Umbilical cord (tissue), 2 donors: ENCODE data around the gene GCA. TPM values are rescaled to one million over a fixed set of nuclear protein-coding genes. Genes with fewer than 3 reads are reported as not detected.

Experiments used
- DNase-seq: peaks from one replicate; pipeline ENCODE4 v3.0.0-alpha.2; 2015; ENCODE audit warnings: low spot score
- total RNA-seq: library from RNA; depleted of rRNA; stranded (reverse); fragments of >200 nt; gene quantifications from one replicate; pipeline ENCODE4 v1.2.3, GENCODE V29; 2014; ENCODE audit warnings: low replicate concordance; ENCODE audit not compliant: insufficient read depth

The GCA gene
- total RNA-seq, 1 donor from 2014 or later = 11.8 TPM

GRCh38 chr2:162327806-162328205, 16.1 kb upstream of the GCA start:
- no peak for DNase-seq

GRCh38 chr2:162328424-162329157, 15.3 kb upstream of the GCA start:
- no peak for DNase-seq

DNA sequence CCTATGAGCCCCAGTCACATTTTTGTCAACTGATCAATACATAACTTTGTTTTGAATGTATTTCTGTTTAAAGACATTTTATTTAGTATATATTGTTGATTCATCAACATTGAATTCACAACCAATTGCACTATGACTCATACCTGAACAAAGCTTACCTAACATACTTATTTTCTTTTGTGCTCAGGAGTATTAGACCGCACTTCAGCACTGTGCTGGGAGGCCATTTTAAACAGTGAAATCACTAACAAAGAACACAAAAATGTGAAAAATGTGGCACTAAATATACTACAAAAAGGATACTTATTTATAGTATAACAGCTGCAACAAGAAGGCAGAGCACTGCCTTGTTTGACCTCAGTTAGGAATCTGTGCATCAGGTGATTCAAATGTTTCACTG, 13.1 kb upstream of the GCA start:
- no peak for DNase-seq

DNA sequence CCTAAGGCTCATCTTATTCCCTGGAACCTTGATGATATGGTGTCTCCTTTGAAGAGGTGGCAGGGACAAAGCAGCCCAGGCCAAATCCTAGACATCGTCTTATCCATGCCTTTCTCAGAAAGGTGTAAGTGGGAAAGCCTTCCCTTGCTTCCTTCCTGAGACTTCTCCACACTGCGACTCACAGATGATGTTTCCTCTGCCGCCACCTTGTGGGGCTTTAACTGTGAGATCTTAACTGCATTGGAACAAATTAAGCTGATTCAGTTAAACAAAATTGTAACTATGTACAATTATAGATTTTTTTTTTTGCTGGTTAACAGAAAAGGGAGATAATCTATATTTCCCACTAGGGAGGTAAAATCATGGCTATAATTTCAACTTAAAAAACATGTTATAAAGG, 10.0 kb upstream of the GCA start:
- peak; percentile 24 for DNase-seq

DNA sequence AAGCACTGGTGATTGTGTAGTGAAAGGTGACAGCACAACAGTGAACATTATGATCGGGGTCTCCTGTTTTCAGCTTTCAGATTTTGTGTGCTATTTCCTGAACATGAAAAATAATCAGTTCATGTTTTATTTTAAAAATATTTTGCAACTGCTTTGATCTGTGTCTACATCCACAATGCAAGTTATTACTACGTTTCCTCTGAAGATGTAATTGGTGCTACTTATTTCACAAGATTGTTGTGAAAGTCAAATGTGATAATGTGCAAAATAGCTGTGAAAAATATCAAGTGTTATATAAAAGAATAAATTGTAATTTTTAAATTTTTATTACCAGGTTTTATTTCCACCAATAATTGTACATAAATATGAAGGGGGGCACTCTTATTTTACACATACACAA, 6.1 kb upstream of the GCA start:
- no peak for DNase-seq

- DNase-seq = no peak
These were observed 3.1 kb upstream of the GCA start for GRCh38 chr2:162340822-162341221.

DNA sequence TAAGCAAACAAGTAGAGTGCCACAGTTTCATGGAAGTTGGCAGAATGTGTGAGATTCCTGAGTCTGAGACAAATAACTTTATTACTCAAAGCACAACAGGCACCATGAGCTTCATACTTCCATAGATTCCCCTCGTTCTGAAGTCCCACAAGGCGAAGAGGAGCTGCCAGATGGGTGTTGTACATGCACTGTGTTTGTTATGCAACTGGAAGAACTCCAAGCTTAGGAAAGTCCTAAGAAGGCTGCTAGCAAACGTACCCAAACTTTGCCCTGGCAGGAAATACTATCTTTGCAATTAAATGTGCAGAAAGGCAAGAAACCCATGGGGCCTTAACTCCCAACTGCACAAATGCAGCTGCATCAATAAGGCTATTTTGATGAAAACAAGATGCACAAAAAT, 1.6 kb upstream of the GCA start:
- no peak for DNase-seq

DNA sequence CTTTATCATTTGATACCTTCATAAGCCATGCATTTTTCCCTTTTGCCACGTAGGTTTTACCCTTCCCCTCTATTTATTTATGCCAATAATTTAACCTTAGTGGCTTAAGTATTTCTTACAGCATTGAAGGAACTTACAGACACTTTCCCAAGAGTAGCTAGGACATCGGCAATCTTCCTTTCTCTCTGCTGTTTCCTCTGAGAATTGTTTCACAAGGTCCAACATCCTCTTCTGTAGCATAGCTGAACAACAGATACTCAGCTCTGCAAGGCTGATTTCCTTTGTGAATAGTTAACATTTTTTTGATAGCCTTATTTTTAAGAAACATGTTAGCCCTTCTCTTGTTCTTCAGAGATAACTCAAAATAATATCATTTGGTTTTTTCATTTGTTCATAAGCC, 1.1 kb upstream of the GCA start:
- no peak for DNase-seq

DNA sequence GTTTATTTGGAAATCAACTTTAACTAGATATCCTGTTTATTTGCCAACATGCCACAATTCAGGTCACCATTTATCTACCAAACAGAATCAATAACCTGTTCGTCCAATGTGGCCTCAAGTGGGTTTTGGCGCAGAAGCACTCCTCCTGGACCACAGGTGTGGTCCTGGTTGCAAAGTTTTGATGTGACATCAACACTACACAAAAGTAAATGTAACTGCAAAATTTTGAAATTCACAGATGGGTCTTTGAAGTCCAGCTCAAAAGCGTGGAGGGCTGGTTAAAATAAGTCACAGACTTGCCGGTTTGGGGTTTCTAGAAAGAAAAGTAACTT, 474 bp upstream of the GCA start:
- no peak for DNase-seq

DNA sequence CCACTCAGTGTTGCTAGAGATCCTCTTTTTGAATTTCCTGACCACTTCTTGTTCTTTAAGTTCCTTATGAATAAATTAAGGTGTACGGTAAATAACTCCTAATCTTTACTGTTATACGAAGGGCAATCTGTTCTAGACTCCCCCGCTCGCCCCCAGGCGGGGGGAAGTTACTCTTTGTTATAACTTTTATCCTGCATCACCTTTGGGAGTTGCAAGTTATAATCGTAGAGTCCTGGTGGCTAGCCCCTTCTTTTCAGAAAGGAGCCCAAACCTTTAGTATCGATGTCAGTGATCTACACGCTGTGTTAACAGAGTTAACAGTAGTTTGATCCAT, 652 bp downstream of the GCA start:
- DNase-seq = no peak

DNA sequence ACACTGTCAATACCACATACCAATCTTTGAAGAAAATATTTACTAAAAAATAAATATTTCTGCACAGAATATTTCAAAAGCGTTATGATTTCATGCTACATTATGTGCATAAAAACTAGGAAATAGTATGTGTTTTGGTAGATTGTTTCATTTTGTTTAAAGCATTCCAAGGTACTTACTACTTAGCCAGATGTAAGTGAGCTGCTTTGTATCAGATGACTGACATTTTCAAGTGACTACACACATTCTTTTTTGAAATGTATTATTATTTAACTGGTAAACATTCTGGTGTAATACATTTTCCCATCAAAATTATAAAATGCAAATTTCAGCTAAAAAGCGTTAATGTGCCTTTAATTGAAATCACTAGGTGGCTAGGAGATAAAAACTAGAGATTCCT, 21.5 kb downstream of the GCA start:
- no peak for DNase-seq

- no peak for DNase-seq
These were observed 24.6 kb downstream of the GCA start for GRCh38 chr2:162368494-162368893.

DNA sequence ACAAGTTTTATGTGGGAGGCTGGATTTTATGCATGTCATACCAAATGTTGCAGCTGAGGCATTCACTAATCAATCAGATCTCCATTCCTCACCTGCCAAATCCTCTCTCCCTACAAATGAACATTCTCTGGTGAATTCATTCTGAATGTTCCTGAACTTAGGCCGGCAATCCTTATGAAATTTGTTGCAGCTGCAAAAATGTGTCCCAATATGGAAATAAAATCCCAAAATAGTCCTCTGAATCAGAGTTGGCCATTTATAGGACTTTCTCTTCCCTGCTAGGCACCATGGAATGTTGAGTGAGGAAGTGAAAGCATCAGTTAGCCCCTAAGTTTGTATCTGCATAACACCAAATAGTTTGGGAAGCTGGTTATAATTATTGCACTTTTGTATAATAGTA, 25.6 kb downstream of the GCA start:
- peak; percentile 42 for DNase-seq

DNA sequence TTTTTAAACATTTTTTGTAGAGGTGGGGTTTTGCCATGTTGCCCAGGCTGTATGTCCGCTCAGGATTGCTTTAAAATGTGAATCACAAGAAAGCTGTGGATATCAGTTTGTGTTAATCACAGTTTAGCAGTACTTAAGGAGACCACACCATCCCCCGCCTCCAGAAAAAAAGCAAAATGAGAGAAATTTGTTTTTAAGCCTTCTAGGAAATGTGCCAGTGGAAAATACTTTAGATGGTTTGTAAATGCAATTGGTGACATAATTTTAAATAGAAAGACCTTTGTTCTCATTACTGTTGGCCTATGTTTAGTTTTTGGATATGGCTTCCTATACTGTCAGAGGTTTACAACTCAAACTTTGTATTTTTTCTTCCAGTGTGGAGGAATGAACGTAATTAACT, 27.0 kb downstream of the GCA start:
- peak; percentile 36 for DNase-seq

DNA sequence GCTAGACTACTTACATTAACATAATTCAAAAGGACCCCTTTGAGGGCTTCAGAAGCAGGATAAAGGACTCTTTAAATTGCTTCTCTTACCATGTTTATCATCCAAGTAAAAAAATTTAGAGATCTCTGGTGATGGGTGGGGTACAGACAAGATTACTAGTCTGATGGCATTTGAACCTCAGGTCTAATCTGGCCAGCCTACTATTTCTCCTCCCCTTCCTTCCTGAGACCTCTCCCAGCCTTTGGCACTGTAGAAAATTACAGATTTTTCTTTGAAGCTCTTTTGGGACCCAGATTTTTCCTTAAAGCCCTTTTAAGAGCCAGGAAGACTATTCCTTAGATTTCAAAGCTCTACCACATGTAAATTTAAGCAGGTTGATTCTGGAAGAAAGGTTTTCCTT, 28.9 kb downstream of the GCA start:
- DNase-seq = no peak

- DNase-seq = no peak
These were observed 36.0 kb downstream of the GCA start for GRCh38 chr2:162379719-162380580.

DNA sequence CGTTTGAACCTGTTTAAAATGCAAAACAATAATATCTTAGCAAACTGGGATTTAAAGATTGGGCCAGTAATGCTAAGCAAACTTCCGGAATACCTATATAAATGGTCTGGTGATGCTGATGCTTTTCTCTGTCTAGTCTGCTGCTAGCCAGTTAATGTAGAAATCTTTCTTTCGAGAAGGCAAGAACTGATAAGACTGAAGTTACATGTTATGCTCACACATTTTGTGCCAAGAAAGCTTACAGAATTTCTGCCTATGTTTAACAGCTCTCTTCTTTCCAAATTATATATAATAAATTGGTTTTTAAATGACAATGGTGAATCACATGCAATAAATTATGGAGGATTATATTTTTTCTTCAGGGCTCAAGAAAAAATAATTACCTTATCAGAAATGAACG, 37.9 kb downstream of the GCA start:
- DNase-seq = peak; percentile 59

DNA sequence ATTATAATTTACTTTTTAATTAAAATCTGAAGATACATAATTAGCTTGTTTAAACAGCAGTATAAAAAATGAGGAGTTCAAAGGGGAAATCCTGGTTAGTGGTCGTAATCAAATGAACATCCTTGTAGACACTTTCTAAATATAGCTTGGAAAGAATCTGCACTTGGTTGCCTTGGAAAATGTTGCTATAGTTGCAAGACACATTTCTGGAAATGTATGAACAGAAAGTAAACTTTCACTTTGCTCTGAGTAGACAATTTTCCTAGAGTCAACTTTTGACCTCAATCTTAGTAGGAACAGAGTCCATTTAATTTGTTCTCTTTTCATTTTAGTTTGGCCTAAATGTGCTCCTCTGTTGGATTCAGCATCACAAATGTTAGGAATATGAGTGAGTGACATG, 38.3 kb downstream of the GCA start:
- peak; percentile 88 for DNase-seq

DNA sequence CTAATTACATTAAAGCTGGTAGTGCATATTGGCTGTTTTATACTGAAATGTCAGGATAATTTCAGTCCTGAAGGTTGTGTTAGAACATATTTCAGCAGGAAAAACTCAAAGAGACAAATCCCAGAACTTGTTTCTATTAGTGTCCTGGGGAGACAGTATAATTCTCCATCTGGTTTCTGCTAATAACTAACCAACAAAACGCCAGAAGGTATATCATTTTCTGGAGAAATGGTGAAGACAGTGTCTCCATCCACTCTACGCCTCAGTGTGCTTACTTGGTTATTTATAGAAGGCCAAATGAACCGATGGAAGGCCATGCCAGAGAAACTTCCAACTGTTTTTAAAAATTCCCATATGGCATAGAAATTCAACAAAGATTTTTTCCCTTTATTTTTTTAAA, 41.6 kb downstream of the GCA start:
- DNase-seq = no peak

GRCh38 chr2:162390801-162391200, 46.9 kb downstream of the GCA start:
- DNase-seq = no peak

DNA sequence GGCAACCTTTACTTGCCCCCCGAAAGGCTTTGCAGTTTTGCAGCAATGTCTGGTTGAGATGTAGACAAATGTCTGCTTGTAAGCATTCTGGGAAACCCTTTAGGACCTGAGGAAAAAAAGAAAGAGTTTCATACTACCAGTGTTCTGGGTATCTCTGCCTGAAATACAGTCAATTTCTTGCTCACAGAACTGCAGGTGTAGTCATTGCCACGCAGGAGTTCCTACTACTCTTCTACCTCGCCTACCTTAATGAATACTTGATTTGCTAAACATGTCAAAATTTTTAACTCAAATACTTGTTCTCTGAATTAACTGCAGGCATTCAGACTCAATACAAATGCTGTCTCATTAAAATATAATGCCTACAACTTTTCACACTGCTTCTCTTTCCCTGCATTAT, 56.4 kb downstream of the GCA start:
- no peak for DNase-seq

- DNase-seq = no peak
These were observed 57.9 kb downstream of the GCA start for GRCh38 chr2:162401871-162402270.

- peak; percentile 23 for DNase-seq
These were observed 60.0 kb downstream of the GCA start for GRCh38 chr2:162403884-162404283.
